Naive thymus-derived CD8-positive, alpha-beta T cell (primary cell): ENCODE results near the gene ERGIC1. TPM values are rescaled to one million over a fixed set of nuclear protein-coding genes. Genes with fewer than 3 reads are reported as not detected.

Experiments
- ATAC-seq, 2 donors: fragments of 150-1000 bp; cut with Tn5 transposase in 1 of 2; sonication (Bioruptor Pico), chemical (Tn5 transposase) in 1 of 2; 1 replicate in 1 of 2; 2 replicates in 1 of 2; pipeline ENCODE4 v1.10.0; 2021; ENCODE audit warnings: mild to moderate bottlenecking in 2 of 2, moderate library complexity in 2 of 2
- POLR2A ChIA-PET: fragments of 350-600 bp; sonication (Branson Sonifier 250); formaldehyde crosslinking; loops from one replicate; lab custom pipeline; 2021; ENCODE audit warnings: antibody characterized with exemption; lab: Charles Lee
- DNase-seq, 10 donors: peaks; one replicate each; pipeline versions ENCODE4 v3.0.0 to v3.0.0-alpha.2; 2020 to 2022
- H3K27ac Mint-ChIP-seq, 10 donors: one replicate each; pipeline ENCODE4 v1.8.0; 2020 to 2022; ENCODE audit warnings: mild to moderate bottlenecking in 10 of 10, mixed read lengths in 10 of 10, moderate library complexity in 4 of 10, inconsistent platforms in 1 of 10
- H3K27me3 Mint-ChIP-seq, 5 donors: one replicate each; pipeline ENCODE4 v1.8.0; 2021 to 2022; ENCODE audit warnings: mixed read lengths in 5 of 5
- H3K36me3 Mint-ChIP-seq, 3 donors: one replicate each; pipeline ENCODE4 v1.8.0; 2020 to 2022; ENCODE audit warnings: mixed read lengths in 3 of 3, mild to moderate bottlenecking in 2 of 3, inconsistent platforms in 1 of 3
- H3K4me1 Mint-ChIP-seq, 4 donors: one replicate each; pipeline ENCODE4 v1.8.0; 2021 to 2022; ENCODE audit warnings: mixed read lengths in 4 of 4
- H3K4me3 Mint-ChIP-seq, 10 donors: one replicate each; pipeline ENCODE4 v1.8.0; 2020 to 2022; ENCODE audit warnings: mild to moderate bottlenecking in 10 of 10, mixed read lengths in 10 of 10, moderate library complexity in 6 of 10, inconsistent platforms in 1 of 10
- H3K9me3 Mint-ChIP-seq, 9 donors: one replicate each; pipeline ENCODE4 v1.8.0; 2020 to 2022; ENCODE audit warnings: mixed read lengths in 9 of 9, mild to moderate bottlenecking in 3 of 9, inconsistent platforms in 1 of 9, moderate library complexity in 1 of 9
- polyA plus RNA-seq, 3 donors: library from polyadenylated mRNA; unstranded; fragments of 300-500 nt; fragmentation: Illumina TruSeq; gene quantifications; one replicate each; pipeline ENCODE4 v1.2.3, GENCODE V29; 2021
- total RNA-seq, 8 experiments: library from RNA in 2 of 8; stranded (reverse) in 2 of 8; gene quantifications; one replicate each; pipeline ENCODE4 v1.2.3 and lab custom pipeline; 2021 to 2026

Gene ERGIC1
- total and polyA plus RNA-seq, 5 experiments from 2014 or later: 18.4 to 74.4 (median 23.8) TPM

DNA sequence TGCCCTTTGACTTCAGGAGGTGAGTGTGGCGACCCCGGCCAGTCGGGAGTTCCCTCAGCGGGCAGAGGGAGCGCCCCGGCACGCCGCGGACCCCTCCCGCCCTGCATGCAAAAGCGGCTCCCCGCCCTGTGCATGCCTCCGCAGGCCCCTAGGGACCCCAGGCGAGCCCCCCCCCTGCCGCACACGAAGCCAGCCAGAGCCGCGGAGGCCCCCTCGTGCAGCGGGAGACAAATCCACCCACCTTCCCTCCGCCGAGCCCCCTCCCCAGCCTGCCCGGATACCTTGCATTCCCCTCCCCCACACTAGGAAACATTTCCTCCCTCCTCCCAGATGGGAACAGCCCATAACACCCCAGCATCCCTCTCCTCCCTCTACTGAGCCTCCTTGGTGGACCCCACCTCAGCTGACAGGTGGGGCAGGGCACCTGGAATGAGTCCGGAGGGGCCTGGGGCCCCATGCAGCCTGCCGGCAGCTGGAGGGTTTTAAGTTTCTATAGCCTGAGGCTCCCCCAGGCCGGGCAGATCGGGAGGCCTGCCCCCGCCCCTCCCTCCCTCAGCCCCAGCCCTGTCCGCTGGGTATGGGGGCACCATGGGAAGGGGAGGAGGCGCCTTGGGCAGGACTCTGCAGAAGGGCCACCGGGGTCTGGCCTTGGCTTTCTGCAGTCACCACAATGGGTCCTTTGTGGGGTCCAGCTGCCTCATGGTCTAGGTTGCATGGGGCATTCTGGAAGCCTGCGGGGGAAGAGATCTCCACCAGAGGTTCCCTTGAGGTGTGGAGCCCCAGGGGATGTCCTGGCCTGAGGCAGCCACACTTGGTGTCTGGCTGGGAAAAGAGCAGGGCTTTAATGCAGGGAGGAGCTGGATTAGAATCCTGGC, 601 bp downstream of the ERGIC1 start:
- Mint-ChIP-seq H3K4me3 (peak overlapping the region; percentile 77 to 94 (median 84)), H3K27me3 (no peaks in the 10 kb centered on the region), H3K9me3 (no peaks in the 10 kb centered on the region), H3K4me1 (peaks cover 18 to 53% (median 44%) of the 10 kb centered on the region in 4 donors), H3K27ac (peak overlapping the region; percentile 90 to 98 (median 96)), H3K36me3 (peaks cover 0 to 5% (median 0%) of the 10 kb centered on the region in 3 donors)
- DNase-seq (peak in 3 of 10 donors; percentile 10 to 19 (median 11)), ATAC-seq (peak; percentile 27 to 46)
- POLR2A ChIA-PET: interaction anchor here (0.5 to 8.2 kb wide), 12 partner anchors 10 to 223 kb away, joined by 3 to 110 read pairs (median 4); partner anchors contain the start of gene DUSP1

DNA sequence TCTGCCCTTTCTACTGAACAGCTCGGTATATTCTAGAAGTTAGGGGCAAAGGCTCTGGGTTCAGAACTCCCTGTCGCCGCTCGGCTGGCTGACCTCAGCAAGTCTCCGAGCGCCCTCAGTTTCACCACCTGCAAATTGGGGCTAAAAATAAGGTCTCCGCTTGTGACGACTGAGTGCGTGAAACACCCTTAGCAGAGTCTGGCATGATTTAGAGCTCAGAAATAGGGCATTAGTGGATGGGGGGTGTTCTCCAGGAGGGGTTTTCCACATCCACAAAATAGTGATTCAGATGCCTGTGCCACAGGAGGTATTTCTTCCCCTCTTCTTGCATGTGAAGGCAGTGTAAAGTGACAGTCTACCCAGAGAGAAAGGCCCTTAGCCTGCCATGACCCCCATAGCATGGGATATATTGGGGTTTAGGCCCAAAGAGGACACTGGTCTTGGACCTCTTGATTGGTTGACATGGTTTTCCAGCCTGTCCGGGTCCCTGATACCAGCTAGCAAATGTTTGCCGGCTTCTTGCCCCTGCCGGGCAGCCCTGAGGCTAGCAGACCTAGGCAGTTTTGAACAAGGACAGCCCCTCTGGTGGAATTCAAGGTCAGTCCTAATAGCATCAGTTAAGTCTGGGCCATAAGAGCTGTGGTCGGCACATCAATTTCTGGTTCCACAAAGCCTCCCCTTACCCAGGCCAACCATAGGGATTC, 1.4 kb downstream of the ERGIC1 start:
- no peaks in the 10 kb centered on the region for H3K9me3 Mint-ChIP-seq
- H3K27me3 Mint-ChIP-seq: no peaks in the 10 kb centered on the region
- DNase-seq (peak in 3 of 10 donors; percentile 15 to 36 (median 24)), ATAC-seq (no peak)
- peaks cover 18 to 60% (median 51%) of the 10 kb centered on the region in 4 donors for H3K4me1 Mint-ChIP-seq
- H3K36me3 Mint-ChIP-seq: peaks cover 0 to 5% (median 2%) of the 10 kb centered on the region in 3 donors
- POLR2A ChIA-PET: interaction anchor here (1.0 to 8.2 kb wide), 11 partner anchors 9 to 222 kb away, joined by 3 to 110 read pairs (median 5); partner anchors contain the start of gene DUSP1
- peak overlapping the region; percentile 77 to 94 (median 84) for H3K4me3 Mint-ChIP-seq
- H3K27ac Mint-ChIP-seq: peak overlapping the region; percentile 90 to 98 (median 96)

DNA sequence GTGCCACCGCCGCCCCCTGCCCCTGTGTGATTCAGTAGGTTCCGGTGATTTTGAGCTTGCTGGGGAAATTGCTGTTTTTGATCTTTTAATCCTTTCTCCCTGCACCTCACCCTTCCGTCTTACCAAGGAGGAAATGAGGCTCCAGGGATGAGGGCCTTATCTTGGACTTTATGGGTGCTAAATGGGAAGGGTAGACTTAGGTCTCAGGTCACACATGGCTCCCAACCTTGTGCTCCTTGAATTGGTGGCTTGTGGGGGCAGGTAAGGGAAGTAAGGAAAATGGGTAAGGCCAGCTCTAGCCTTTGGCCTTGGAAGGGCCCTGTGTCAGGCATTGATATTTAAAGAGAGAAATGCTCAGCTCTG, 1.9 kb downstream of the ERGIC1 start:
- H3K4me3 Mint-ChIP-seq: peak overlapping the region; percentile 77 to 94 (median 84)
- H3K36me3 Mint-ChIP-seq: peaks cover 0 to 7% (median 2%) of the 10 kb centered on the region in 3 donors
- peaks cover 20 to 66% (median 57%) of the 10 kb centered on the region in 4 donors for H3K4me1 Mint-ChIP-seq
- DNase-seq: no peak
- no peak for ATAC-seq
- no peaks in the 10 kb centered on the region for H3K9me3 Mint-ChIP-seq
- H3K27me3 Mint-ChIP-seq: no peaks in the 10 kb centered on the region
- POLR2A ChIA-PET: interaction anchor here (1.2 to 8.2 kb wide), 8 partner anchors 9 to 81 kb away, joined by 3 to 110 read pairs (median 5); partner anchors contain the start of gene DUSP1
- peak overlapping the region; percentile 90 to 98 (median 96) for H3K27ac Mint-ChIP-seq

DNA sequence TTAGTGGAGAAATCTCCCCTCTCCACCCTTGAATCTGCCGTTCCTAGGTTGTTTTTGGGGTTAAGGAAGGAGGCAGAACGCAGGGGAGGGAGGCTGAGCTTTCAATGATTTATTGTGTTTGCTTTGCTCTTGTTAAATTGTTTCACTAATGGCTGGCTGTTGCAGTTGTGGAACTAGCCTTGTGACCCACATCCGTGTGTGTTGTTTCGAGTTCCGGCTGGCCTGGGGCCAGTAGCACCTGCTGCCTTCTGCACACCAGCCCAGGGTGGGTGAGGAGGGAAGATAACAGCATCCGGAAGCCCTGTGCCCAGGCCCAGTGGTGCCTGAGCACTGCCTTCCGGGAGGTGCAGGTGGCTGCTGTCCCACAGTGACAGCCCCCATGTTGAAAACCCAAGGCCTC, 3.6 kb downstream of the ERGIC1 start:
- Mint-ChIP-seq H3K4me1 (peaks cover 23 to 73% (median 62%) of the 10 kb centered on the region in 4 donors), H3K27me3 (no peaks in the 10 kb centered on the region), H3K4me3 (peak overlapping the region; percentile 67 to 94 (median 82)), H3K27ac (peak overlapping the region; percentile 90 to 98 (median 96)), H3K36me3 (peaks cover 0 to 16% (median 2%) of the 10 kb centered on the region in 3 donors), H3K9me3 (no peaks in the 10 kb centered on the region)
- DNase-seq: peak; percentile 32 to 89 (median 69)
- ATAC-seq: peak; percentile 69 to 83
- POLR2A ChIA-PET: interaction anchor here (1.6 to 8.2 kb wide), 4 partner anchors 10 to 73 kb away, joined by 7 to 110 read pairs (median 10); partner anchors contain the start of gene DUSP1

DNA sequence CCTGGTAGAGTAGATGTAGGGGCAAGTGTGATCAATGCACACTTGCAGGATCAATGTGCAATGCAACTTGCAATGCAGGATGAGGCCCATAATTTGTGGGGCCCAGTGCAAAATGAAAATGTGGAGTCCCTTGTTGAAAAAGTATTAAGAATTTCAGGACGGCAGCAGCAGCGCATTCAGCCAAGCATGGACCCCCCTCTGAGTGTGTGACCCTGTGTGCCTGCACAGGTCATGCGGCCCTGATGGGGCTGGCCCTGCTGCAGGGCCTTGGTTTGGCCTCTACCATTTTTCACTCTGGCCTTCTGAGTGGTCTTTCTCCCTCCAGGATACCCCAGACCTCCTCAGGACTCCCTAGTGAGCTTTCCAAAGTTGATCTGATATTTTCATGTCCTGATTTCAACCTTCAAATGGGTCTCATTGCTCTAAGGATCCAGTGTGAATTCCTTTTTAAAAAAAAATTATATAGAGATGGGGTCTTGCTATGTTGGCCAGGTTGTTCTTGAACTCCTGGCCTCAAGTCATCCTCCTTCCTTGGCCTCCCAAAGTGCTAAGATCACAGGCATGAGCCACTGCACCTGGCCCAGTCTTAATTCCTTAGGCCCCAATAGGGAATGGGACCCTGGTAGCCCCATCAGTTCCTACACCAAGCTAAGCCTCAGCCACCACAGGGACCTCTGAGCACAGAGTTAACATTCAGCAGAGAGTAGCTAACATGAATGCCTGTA, 4.3 kb downstream of the ERGIC1 start:
- H3K36me3 Mint-ChIP-seq: peaks cover 0 to 19% (median 2%) of the 10 kb centered on the region in 3 donors
- no peak for ATAC-seq
- H3K27me3 Mint-ChIP-seq: no peaks in the 10 kb centered on the region
- POLR2A ChIA-PET: interaction anchor here (1.6 to 8.2 kb wide), 3 partner anchors 61 to 74 kb away, joined by 9 to 110 read pairs (median 10); partner anchors contain the start of gene DUSP1
- DNase-seq: no peak
- peak overlapping the region; percentile 67 to 94 (median 82) for H3K4me3 Mint-ChIP-seq
- H3K4me1 Mint-ChIP-seq: peaks cover 23 to 70% (median 62%) of the 10 kb centered on the region in 4 donors
- H3K9me3 Mint-ChIP-seq: no peaks in the 10 kb centered on the region
- H3K27ac Mint-ChIP-seq: peak overlapping the region; percentile 90 to 98 (median 96)

DNA sequence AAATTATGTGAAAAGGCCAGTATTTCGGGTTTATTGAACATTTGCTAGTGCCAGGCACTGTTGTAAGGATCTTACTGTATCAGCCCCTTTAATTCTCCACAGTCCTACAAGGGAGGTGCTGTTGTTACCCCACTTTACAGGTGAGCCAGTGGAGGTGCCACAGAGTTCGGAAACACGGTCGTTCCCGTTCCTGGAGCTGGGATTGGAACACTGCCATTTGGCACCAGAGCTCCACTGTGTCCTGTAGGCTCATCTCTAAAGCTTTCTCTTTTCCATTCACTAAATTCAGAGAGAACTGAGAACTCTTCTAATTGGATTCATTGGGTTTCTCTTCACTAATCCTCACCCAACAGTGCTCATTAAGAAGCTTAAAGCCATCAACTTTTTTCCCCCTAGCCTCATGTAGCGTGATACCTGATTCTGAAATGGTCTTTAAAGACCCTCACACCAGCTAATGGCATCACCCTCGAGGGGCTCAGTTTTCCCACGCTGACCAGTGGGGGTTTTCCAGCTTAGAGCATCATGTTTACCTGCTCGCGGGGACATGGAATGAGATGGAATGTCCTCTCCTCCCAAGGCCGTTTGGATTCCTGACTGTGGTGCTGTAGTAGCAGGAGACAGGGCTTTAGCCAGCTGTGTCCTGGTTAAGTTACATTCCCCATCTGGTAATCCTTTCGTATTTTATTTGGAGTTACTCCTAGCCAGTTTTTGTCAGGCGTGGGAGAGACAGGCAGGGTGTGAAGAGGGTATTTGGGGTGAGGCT, 5.8 kb downstream of the ERGIC1 start:
- Mint-ChIP-seq H3K36me3 (peaks cover 0 to 28% (median 4%) of the 10 kb centered on the region in 3 donors), H3K27me3 (no peaks in the 10 kb centered on the region), H3K9me3 (no peaks in the 10 kb centered on the region), H3K4me1 (peaks cover 27 to 80% (median 71%) of the 10 kb centered on the region in 4 donors), H3K27ac (peak overlapping the region in 8 of 10 donors; percentile 16 to 83 (median 44)), H3K4me3 (no peak overlapping the region)
- DNase-seq: no peak
- no peak for ATAC-seq
- POLR2A ChIA-PET: interaction anchor here (0.6 to 8.2 kb wide), 2 partner anchors 32 to 68 kb away, joined by 5 to 110 read pairs; partner anchors contain the start of gene DUSP1

DNA sequence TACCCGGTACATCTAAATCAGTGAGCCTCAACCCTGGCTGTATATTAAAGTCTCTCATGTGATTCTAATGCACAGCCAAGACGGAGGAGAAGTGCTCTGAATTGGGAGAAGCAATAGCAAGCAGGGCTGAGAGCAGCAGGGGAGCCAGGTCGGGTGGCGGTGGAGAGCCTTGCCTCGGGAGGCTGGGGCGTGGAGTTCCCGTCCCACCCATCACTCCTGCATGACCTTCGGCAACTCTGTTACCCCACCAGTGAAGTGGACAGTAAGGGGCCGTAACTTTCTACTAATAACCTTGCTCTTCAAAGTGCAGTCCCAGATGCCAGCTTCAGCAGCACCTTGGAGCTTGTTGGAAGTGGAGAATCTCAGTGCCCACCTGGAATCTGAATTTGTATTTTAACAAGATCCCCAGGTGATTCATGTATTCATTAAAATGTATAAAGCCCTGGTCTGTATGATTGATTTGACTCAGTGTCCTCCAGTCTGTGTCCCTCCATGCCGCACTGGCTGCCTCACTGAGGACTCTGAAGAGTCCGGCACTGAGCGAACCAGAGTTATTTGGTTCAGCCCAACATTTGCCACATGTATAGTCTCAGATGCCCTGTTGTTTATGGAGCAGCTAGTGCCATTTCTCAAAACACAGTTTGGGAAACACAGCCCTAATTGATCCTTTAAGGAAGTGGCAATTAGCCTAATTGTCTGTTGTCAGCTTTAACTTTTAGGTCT, 6.5 kb downstream of the ERGIC1 start:
- POLR2A ChIA-PET: interaction anchor here (0.9 to 1.3 kb wide), 2 partner anchors 19 to 69 kb away, joined by 3 to 5 read pairs; partner anchors contain the start of gene DUSP1
- peaks cover 0 to 28% (median 4%) of the 10 kb centered on the region in 3 donors for H3K36me3 Mint-ChIP-seq
- DNase-seq: no peak

DNA sequence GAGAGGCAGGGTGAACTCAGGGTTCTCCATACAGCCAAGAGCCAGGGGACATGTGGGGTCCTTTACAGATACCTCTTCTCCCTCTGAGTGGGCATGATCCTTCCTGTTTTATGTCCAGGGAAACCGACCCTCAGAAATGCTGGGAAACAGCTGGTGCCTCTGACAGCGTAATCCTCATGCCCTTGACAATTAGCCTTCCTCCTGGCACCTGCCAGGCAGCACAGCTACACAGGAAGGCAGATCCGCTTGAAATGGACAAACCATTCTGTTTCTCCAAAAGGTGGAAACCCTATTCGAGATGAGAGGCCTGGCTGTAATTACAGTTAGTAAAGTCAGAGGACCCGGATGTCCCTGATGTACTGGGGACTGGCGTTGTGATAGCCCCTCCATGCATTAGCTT, 7.2 kb downstream of the ERGIC1 start:
- peaks cover 0 to 28% (median 4%) of the 10 kb centered on the region in 3 donors for H3K36me3 Mint-ChIP-seq
- H3K4me1 Mint-ChIP-seq: peaks cover 25 to 78% (median 70%) of the 10 kb centered on the region in 4 donors
- DNase-seq: no peak
- H3K27me3 Mint-ChIP-seq: no peaks in the 10 kb centered on the region
- no peak overlapping the region for H3K4me3 Mint-ChIP-seq
- peak overlapping the region in 9 of 10 donors; percentile 3 to 86 (median 49) for H3K27ac Mint-ChIP-seq
- H3K9me3 Mint-ChIP-seq: no peaks in the 10 kb centered on the region
- POLR2A ChIA-PET: interaction anchor here (0.9 to 1.3 kb wide), 2 partner anchors 19 to 70 kb away, joined by 3 to 5 read pairs; partner anchors contain the start of gene DUSP1
- no peak for ATAC-seq

More for the DNA sequence above, 6.5 kb downstream of the ERGIC1 start:
- peaks cover 25 to 79% (median 71%) of the 10 kb centered on the region in 4 donors for H3K4me1 Mint-ChIP-seq
- H3K9me3 Mint-ChIP-seq: no peaks in the 10 kb centered on the region
- peak overlapping the region in 8 of 10 donors; percentile 6 to 86 (median 60) for H3K27ac Mint-ChIP-seq
- H3K27me3 Mint-ChIP-seq: no peaks in the 10 kb centered on the region
- ATAC-seq: no peak
- peak overlapping the region in 1 of 10 donors; percentile 41 for H3K4me3 Mint-ChIP-seq

DNA sequence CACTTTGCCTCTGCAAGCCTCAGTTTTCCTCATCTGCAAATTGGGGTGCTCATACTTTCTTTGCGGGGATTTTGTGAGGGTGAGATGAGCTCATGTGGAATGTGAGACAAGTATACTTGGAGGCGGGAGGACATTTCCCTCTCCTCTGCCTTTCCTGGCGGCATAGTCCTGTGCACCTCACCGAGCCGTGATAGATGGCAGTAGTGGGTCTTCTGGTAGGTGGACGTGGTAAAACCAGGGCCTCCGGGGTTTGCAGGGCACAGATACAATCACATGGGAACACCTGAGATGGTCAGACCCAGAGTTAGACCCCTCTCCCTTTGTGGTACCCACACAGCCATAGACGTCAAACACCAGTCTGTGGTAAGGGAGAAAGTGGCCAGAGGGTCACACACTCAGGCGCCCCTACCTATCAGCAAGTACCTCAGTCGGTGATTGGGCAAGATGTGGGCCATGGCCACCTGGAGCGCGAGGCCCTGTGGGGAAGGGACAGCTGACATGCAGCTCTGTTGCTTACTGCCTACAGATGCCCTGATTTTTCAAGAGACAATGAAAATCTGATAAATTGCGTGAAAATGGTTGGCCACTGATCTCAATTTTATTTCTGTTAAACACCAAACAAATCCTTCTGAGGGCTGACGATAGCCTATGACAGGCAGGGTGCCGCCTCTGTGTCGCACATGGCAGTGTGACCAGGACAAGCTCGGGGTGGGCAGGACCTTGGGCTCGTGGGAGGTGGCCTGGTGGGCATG, 9.9 kb downstream of the ERGIC1 start:
- Mint-ChIP-seq H3K27me3 (no peaks in the 10 kb centered on the region), H3K4me3 (no peak overlapping the region), H3K9me3 (no peaks in the 10 kb centered on the region), H3K27ac (peak overlapping the region in 3 of 10 donors; percentile 24 to 78 (median 75)), H3K4me1 (peaks cover 29 to 78% (median 72%) of the 10 kb centered on the region in 4 donors), H3K36me3 (peaks cover 0 to 28% (median 4%) of the 10 kb centered on the region in 3 donors)
- DNase-seq (no peak), ATAC-seq (no peak)
- POLR2A ChIA-PET: interaction anchor here (2.0 kb wide), 1 partner anchor 9 kb away, joined by 5 read pairs; no protein-coding TSS in a partner anchor

DNA sequence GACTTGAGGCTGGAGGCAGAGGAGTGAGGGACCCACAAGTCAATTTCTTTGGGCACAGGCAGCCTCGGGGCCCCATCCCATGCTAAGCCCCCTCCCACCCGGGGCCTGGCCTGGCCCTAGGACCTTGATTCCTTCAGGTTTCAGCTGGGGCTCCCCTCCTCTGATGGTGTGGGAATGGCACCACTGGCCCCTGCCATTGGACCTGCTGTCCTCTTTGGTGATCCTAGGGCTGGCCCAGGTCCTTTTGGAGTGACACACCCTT, 10.5 kb downstream of the ERGIC1 start:
- DNase-seq (no peak), ATAC-seq (no peak)
- H3K27ac Mint-ChIP-seq: peak overlapping the region in 3 of 10 donors; percentile 31 to 78 (median 59)
- no peaks in the 10 kb centered on the region for H3K9me3 Mint-ChIP-seq
- H3K36me3 Mint-ChIP-seq: peaks cover 0 to 25% (median 4%) of the 10 kb centered on the region in 3 donors
- H3K4me1 Mint-ChIP-seq: peaks cover 33 to 81% (median 75%) of the 10 kb centered on the region in 4 donors
- no peak overlapping the region for H3K4me3 Mint-ChIP-seq
- H3K27me3 Mint-ChIP-seq: no peaks in the 10 kb centered on the region
- POLR2A ChIA-PET: interaction anchor here (2.0 kb wide), 1 partner anchor 9 kb away, joined by 5 read pairs; no protein-coding TSS in a partner anchor
